ENCODE measurements around the gene ANKRD62.

The ANKRD62 gene

GRCh38 chr18:12121175-12122042 lies 27.8 kb downstream of the ANKRD62 start:
- TF ChIP-seq REST (IDR thresholded peaks at IDR 0.05; ENCODE audit: insufficient read depth in 1 of 2, low read depth in 2 of 2, low read length in 2 of 2) (no peak), FOXP2 (optimal IDR thresholded peaks at IDR 0.05; ENCODE audit: borderline replicate concordance, extremely low read depth, extremely low read length, insufficient read depth) (no peak), POLR2AphosphoS5 (IDR thresholded peaks at IDR 0.05; ENCODE audit: low read depth, low read length) (no peak), TAF1 (IDR thresholded peaks at IDR 0.05; ENCODE audit: borderline replicate concordance, insufficient read depth, low read length) (no peak)

- no peak for TF ChIP-seq FOXP2 (optimal IDR thresholded peaks at IDR 0.05; ENCODE audit: borderline replicate concordance, extremely low read depth, extremely low read length, insufficient read depth)
- TF ChIP-seq TAF1 (IDR thresholded peaks at IDR 0.05; ENCODE audit: borderline replicate concordance, insufficient read depth, low read length), result no peak
- TF ChIP-seq POLR2AphosphoS5 (IDR thresholded peaks at IDR 0.05; ENCODE audit: low read depth, low read length), result no peak
- no peak for TF ChIP-seq REST (IDR thresholded peaks at IDR 0.05; ENCODE audit: insufficient read depth in 1 of 2, low read depth in 2 of 2, low read length in 2 of 2)
- no peak for TF ChIP-seq SIN3A (IDR thresholded peaks at IDR 0.05; ENCODE audit: borderline replicate concordance, insufficient read depth, low read length)
Measured at GRCh38 chr18:12154361-12154760, 60.7 kb downstream of the ANKRD62 start.

DNA sequence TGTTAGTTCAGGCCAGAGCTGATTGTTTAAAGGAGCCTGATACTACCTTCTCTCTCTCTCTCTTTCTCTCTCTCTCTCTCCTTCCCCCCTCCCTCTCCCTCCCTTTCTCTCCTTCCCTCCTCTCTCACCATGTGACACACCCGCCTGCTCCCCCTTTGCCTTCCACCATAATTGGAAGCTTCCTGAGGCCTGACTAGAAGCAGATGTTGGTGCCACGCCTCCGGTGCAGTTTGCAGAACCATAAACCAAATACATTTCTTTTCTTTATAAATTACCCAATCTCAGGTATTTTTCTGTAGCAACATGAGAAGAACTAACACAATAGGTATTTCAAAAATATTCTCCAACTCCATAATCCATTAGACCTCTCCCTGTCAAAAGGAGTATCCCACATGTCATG lies 62.4 kb downstream of the ANKRD62 start:
- TF ChIP-seq SIN3A (IDR thresholded peaks at IDR 0.05; ENCODE audit: borderline replicate concordance, insufficient read depth, low read length) (no peak), REST (IDR thresholded peaks at IDR 0.05; ENCODE audit: insufficient read depth in 1 of 2, low read depth in 2 of 2, low read length in 2 of 2) (no peak), POLR2AphosphoS5 (IDR thresholded peaks at IDR 0.05; ENCODE audit: low read depth, low read length) (no peak), FOXP2 (optimal IDR thresholded peaks at IDR 0.05; ENCODE audit: borderline replicate concordance, extremely low read depth, extremely low read length, insufficient read depth) (no peak), TAF1 (IDR thresholded peaks at IDR 0.05; ENCODE audit: borderline replicate concordance, insufficient read depth, low read length) (no peak)

DNA sequence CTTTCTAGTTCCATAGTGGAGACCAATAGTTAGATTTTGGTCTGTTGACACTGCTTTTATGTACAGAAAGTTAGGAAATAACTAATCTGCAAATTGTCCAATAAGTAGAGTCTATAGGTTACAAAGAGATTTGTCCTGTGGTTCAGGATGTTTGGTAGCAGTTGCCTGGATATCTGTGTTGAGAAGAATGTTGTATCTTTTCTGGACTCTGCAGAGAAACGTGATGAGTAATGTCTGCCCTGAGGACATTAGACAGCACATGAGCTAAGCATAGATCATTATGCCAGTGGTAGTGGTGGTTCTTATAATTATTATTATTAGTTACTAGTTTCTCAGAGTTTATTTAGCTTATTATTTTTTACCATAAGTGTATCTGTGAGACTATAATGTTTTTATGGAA lies 65.8 kb downstream of the ANKRD62 start:
- TF ChIP-seq TAF1 (IDR thresholded peaks at IDR 0.05; ENCODE audit: borderline replicate concordance, insufficient read depth, low read length), result no peak
- TF ChIP-seq REST (IDR thresholded peaks at IDR 0.05; ENCODE audit: insufficient read depth in 1 of 2, low read depth in 2 of 2, low read length in 2 of 2), result no peak
- no peak for TF ChIP-seq POLR2AphosphoS5 (IDR thresholded peaks at IDR 0.05; ENCODE audit: low read depth, low read length)
- TF ChIP-seq FOXP2 (optimal IDR thresholded peaks at IDR 0.05; ENCODE audit: borderline replicate concordance, extremely low read depth, extremely low read length, insufficient read depth), result no peak
- TF ChIP-seq SIN3A (IDR thresholded peaks at IDR 0.05; ENCODE audit: borderline replicate concordance, insufficient read depth, low read length), result no peak

Data from PFSK-1 (cell line).